Stimulated activated CD8-positive, alpha-beta memory T cell treated with anti-CD3 and anti-CD28 coated beads, Interleukin-2, amount 100 ng/mL, for 48 hours (primary cell): ENCODE measurements around the gene SLFN11.
"Not testable (repeated sequence)": the region's sequence is repeated elsewhere in the genome, so short reads cannot be mapped to it uniquely, and the experiment has no call there.

Source experiments
- DNase-seq, 2 donors: peaks; one replicate each; pipeline ENCODE4 v3.0.0-alpha.2; 2020; ENCODE audit warnings: low read depth in 2 of 2

The SLFN11 gene

DNA sequence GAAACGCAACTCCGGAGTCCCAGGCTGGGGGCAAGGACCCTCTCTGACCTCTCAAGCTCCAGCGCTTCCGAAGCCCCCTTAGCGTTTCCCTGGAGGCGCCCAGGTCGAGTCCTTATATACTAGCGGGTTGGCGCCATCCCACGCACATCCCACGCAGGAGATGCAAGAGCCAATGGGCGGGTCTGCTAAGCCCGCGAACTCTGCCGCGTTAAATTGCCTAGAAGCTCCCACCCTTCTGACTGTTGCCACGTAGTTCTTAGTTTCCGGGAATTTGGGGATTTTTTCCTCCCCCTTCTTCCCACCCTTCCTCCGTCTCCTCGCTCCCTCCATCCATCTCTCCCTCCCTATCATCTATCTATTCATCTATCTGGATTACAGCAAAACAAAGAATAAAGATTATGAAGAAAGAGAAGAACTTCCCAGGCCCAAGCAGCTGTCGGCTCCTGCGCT, at the start of gene SLFN11:
Gene SLFN11 (minus strand): TSS at position 88 of the 450 bp plus-strand sequence. CDS start 9,814 bp downstream, outside the sequence.
- peak; percentile 79 to 93 for DNase-seq

DNA sequence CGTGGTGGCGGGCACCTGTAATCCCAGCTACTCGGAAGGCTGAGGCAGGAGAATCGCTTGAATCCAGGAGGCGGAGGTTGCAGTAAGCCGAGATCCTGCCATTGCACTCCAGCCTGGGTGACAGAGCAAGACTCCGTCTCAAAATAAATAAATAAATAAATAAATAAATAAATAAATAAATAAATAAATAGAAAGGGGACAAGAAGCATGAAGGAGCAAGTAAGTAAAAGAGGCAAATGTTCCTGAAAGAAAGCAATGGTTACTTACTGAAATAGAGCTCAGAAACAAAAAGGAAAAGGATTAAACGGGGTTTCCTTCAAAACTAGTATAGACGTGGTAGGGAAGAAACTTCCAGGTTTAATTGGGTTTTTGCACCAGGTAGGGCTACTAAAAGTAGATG, 47.6 kb upstream of the SLFN11 start:
- DNase-seq: not testable (repeated sequence)

DNA sequence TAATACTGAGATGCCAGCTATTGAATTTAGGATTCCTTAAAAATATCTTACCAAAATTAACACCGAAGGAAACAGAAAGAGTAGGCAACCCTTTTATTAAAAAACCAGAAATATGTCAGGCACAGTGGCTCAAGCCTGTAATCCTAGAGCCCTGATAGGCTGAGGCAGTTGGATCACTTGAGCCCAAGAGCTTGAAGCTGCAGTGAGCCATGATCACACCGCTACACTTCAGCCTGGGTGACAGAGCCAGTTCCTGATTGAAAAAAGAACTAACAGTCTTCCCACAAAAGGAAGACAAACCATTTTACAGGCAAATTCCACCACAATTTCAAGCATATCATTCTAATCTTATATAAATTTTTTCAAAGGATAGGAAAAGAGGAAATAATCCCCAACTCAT, 43.2 kb upstream of the SLFN11 start:
- DNase-seq: no peak

- DNase-seq: not testable (repeated sequence)
These were observed 41.3 kb upstream of the SLFN11 start for GRCh38 chr17:35414707-35415106.

- DNase-seq: no peak
These were observed 40.8 kb upstream of the SLFN11 start for GRCh38 chr17:35414247-35414646.

- DNase-seq: no peak
These were observed 34.1 kb upstream of the SLFN11 start for GRCh38 chr17:35407531-35407930.

GRCh38 chr17:35406568-35406967, 33.1 kb upstream of the SLFN11 start:
- no peak for DNase-seq

- DNase-seq: no peak
These were observed 30.9 kb upstream of the SLFN11 start for GRCh38 chr17:35404360-35404759.

DNA sequence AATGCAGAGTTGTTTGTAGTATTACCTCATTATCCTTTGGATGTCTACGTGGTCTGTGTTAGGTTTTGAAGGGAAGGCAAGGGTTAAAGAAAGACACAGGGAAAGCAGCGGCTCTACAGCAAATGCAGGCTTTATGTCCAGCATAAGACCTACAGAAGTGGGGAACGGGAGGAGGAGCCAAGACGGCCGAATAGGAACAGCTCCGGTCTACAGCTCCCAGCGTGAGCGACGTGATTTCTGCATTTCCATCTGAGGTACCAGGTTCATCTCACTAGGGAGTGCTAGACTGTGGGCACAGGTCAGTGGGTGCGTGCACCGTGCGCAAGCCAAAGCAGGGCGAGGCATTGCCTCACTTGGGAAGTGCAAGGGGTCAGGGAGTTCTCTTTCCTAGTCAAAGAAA, 20.4 kb upstream of the SLFN11 start:
- not testable (repeated sequence) for DNase-seq

GRCh38 chr17:35390663-35391062, 17.2 kb upstream of the SLFN11 start:
- DNase-seq: no peak

- no peak for DNase-seq
These were observed 16.7 kb upstream of the SLFN11 start for GRCh38 chr17:35390156-35390555.

GRCh38 chr17:35387496-35387895, 14.1 kb upstream of the SLFN11 start:
- no peak for DNase-seq

DNA sequence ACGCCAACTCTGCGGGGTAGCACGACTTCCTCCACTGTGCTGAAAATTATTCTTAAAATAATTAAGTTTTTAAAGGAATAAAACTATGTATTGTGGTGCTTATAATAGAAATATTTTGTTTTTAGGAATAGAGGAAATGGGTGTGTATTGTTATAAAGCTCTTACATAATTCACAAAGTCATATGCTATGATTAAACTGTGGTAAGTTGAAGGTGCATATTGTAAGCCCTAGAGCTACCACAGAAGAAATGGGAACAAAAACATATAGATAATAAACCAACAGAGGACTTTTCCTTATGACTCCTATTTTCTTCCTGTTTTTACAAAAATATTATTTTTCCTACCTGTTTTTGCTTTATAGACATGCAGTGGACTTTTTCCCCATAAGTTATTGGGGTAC, 4.3 kb upstream of the SLFN11 start:
- DNase-seq: no peak

DNA sequence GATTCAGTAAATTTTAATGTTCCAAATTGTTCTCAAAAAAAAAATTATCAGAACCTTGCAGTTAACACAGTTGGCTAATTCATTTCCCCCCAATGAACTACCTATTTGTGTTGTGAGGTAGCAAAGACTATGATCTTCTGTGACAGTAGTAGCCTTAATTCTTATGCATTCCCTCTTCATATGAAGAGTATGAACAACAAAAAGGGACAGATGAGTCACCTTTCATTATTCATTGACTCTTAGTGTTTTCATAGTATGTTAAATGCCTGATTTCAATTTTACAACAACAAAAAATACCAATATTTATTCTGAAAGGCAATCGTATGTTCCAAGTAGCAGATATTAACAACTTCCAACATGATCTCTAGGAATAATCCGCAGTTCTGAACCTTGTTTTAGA, 3.6 kb upstream of the SLFN11 start:
- no peak for DNase-seq

- no peak for DNase-seq
These were observed 2.8 kb upstream of the SLFN11 start for GRCh38 chr17:35376245-35376644.

DNA sequence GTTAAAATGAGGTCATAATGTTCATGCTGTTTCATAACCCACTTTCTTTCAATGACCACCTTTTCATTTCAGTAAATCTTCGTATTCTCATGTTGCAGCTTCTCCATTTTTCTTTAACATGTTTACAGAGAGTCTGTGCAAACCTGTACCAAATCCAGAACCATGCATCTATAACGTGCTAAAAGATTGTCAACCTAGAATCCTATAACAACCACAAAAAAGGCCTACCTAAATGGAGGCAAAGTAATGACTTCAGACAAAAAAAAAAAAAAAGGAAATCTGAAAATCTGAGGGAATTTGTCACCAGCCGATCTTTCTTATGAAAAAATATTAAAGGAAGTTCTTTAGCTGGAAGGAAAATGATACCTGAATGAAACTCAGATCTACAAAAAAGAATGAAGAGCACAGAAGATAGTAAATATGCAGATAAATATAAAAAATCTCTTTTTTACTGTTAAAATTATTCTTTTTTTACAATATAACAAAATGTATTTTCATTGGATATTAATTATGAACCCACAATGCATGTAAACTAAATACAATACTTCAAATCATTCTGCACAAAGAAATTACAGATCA, 1.4 kb upstream of the SLFN11 start:
- no peak for DNase-seq

DNA sequence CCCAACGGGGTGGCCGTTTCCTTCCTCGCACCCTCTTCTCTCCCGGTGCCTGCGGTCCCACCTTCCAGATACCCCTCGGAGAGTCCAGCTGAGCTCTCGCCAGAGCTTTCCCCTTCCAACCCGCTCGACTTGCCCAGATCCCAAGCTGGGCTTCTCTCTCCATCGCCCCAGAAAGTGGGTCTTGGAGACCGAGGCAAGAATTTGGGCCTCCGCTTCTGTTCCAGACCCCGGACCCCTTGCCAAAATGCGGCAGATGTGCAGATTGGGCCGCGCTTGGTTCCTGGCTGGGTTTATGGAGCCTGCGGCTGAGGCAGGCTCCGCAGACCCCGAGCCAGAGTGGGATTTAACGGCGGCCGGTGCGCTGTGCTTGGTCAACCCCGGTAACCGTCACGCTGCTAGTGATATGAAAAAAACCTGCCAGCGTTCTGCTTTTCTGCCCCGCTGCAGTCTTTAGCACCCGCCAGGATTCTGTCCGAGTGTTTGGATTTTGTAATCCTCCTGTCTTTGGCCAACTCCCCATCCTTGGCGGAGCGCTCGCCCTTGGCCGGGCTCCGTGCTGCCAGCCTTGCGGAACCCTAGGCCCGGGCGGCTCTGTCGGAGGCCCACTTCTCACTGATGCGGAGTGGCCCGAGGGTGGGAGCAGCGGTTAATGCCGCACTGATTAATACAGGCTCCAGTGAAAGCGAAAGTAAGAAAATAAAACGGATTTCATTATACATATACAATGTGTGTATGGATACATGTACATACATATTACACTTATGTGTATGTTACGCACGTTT, 754 bp upstream of the SLFN11 start:
- DNase-seq: peak; percentile 36 to 40

DNA sequence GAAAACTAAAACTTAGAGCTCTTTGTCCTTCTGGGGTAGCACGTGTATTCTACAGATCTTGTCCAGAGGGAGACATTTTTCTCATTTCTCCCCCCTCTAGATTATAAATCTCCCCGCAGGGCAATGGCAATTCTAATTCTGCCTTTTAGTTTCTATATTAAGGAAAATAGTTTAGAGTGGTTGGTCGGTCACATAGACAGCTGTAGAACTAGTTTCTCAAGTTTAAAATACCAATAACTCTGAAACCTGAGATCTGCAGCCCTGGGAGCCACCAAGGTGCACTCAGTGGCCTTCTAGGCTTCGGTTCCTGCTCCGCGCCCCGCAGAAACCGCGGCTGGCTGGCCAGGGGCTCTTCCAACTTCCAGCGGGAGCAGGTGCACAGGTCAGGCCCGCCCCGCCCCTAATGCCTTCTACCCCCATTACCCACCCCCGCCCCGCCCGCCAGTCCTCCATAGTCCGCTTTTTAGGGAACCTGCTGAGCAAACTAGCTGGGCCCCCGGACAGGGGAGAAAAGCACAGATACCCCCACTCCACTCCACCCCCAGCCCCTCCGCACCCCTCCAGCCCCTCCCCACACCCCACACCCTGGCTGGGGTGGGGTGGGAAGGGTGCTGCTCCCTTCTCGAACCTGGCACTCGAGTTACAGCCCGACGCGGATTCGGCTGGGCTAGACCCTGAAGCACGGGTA, 431 bp downstream of the SLFN11 start:
- DNase-seq: peak in 1 of 2 donors; percentile 18

- no peak for DNase-seq
These were observed 1.5 kb downstream of the SLFN11 start for GRCh38 chr17:35371934-35372333.

GRCh38 chr17:35368081-35368830, 5.2 kb downstream of the SLFN11 start:
- DNase-seq: no peak

- DNase-seq: no peak
These were observed 12.4 kb downstream of the SLFN11 start for GRCh38 chr17:35361027-35361426.

- no peak for DNase-seq
These were observed 14.0 kb downstream of the SLFN11 start for GRCh38 chr17:35359398-35359797.
